GM19395 (cell line): ENCODE results near the gene CSTPP1.
"Not testable (repeated sequence)": the region's sequence is repeated elsewhere in the genome, so short reads cannot be mapped to it uniquely, and the experiment has no call there.

Experiments
- ATAC-seq: cut with Tn5 transposase; IDR thresholded peaks from one replicate; pipeline ENCODE4 v1.9.1; 2021; ENCODE audit warnings: mild to moderate bottlenecking, moderate library complexity; ENCODE audit not compliant: unreplicated experiment

CSTPP1 gene

GRCh38 chr11:47087801-47088200, 151.2 kb downstream of the CSTPP1 start:
- ATAC-seq = no peak

DNA sequence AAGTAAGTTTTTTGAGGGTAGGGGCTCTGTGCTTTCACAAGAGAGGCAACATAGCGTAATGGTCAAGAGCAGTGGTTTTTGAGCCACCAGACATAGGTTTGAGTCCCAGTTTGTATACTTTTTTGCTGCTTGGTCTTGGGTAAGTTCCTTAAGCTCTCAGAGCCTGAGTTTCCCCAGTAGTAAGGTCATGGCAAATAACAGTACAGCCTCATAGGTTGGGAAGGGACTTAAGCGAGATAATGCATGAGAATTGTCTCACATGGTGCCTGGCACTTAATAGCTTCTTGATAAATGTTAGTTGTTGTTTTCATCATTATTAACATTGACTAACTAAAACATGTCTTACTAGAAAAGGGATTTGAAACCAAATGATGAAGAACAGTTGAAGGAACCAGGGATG, 157.0 kb downstream of the CSTPP1 start:
- ATAC-seq = no peak

DNA sequence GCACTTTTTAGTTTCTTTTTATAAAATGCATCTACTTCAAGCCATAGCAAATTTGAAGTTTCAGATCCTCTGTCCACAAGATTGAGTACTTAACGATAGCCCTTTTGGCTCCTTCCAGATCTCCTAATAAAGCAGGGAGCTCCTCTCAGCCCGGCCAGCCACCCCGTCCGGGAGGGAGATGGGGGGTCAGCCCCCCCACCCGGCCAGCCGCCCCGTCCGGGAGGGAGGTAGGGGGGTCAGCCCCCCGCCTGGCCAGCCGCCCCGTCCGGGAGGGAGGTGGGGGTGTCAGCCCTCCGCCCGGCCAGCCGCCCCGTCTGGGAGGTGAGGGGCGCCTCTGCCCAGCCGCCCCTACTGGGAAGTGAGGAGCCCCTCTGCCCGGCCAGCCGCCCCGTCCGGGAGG, 160.3 kb downstream of the CSTPP1 start:
- ATAC-seq = not testable (repeated sequence)

DNA sequence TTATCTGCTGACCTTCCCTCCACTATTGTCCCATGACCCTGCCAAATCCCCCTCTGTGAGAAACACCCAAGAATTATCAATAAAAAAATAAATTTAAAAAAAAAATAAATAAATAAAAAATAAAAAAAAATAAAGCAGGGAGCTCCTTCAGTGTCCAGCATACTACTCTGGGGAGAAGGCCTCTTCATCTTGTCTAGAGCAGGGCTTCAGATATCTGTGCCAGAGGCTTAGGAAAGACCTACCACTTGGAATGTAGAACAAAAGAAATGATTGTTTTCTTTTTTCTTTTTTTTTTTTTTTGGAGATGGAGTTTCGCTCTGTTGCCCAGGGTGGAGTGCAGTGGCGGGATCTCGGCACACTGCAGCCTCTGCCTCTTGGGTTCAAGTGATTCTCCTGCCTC, 161.7 kb downstream of the CSTPP1 start:
- not testable (repeated sequence) for ATAC-seq

- ATAC-seq = no peak
These were observed 162.8 kb downstream of the CSTPP1 start for GRCh38 chr11:47099214-47099917.

GRCh38 chr11:47099918-47100315, 163.4 kb downstream of the CSTPP1 start:
- no peak for ATAC-seq

GRCh38 chr11:47101406-47101805, 164.8 kb downstream of the CSTPP1 start:
- no peak for ATAC-seq

GRCh38 chr11:47104261-47104950, 167.8 kb downstream of the CSTPP1 start:
- ATAC-seq = no peak

DNA sequence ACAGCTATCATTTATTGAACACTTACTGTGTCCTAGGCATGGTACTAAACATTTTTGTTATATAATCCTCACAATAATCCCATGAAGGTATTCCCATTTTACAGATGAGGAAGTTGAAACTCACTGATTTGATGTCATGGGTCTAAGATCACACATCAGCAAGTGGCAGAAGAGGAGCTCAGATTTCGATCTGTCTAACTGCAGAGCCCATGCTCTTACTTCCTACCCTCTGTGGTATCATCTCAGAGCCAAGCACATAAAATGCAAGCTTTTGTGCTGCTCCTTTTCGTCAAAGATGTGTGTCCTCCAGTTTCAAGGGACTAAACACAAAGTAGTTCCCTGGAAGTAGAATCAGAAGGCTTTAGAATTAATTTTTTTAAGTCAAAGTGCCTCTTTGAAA, 169.0 kb downstream of the CSTPP1 start:
- ATAC-seq = no peak

DNA sequence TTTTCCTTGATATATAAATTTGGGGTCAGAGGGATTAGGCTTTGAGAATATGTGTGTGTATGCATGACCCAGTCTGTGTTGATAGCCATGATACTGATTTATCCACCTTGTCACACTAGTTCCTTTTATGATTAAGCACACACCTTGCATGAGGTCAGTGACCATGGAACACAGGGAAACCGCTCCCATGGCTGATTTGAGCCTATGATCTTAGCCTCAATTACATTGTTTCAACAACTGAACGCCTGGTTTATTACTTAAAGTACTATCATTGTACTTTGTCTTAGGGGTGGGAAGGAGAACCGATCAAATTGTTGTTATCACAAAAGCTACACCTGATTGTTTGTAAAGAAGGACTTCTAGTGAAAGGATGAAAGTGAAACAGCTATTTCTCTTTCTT, 169.4 kb downstream of the CSTPP1 start:
- ATAC-seq = no peak

DNA sequence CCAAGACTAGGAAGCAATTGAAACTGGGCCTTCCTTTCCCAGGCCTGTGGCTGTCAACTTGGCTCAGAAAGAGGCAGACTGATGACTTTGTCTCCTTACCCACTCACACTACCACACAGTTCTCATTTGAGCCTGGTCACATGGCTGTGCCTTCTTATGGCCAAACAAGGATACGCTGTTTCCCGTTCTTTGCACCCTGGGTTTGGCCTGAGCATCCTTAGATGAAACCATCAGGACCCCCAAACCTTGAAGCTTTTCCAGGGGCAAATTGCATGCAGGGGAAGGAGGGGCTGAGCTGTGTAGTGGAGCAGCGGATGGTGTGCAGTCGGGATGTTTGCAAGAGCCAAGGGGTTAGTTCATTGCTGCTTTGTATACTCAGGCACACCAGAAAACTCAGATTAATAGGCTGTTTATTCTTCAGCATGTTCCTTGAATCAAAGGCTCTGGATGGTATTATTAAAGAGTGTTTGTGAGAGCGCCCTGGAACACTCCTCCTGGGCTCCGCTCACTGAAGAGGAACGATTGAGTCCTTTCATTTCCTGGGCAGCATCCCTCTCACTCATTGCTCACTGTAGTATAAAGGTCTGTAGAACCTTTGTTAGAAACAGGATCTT, 170.3 kb downstream of the CSTPP1 start:
- ATAC-seq = no peak

DNA sequence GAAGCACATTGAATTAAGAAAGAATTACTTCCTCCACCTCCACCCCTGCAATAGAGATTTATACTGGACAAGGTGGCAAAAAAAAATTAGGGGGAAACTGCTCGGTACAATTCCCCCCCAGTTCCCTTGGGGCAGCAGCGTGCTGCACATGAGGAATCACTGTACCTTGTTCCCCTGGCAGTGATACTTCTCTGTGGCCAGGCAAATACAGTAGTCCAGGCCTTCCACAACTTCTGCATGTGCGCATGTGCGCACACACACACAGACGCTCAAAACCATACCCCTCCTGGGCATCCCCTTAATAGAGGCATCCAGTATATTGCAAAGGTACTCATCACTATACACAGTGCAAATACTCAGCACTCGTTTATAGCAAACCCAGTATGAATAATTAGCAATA, 171.2 kb downstream of the CSTPP1 start:
- ATAC-seq = no peak

DNA sequence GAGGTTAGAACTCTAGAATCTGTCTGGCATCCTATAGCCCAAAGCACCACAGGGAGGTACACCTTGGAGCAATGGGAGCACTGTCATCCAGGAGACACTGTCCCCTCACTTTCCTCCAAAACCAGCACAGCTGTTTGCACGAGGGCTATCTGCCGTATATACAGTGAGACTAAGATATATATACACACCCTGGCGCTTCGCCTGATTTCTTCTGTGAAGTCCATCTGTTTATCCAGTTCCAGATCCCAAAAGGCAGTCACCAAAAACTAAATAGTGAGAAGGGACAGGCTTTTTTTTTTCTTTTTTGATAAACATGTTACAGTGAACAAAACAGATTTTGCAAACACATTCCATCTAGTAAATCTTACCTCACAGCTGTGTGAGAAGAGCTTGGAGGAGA, 171.7 kb downstream of the CSTPP1 start:
- no peak for ATAC-seq

DNA sequence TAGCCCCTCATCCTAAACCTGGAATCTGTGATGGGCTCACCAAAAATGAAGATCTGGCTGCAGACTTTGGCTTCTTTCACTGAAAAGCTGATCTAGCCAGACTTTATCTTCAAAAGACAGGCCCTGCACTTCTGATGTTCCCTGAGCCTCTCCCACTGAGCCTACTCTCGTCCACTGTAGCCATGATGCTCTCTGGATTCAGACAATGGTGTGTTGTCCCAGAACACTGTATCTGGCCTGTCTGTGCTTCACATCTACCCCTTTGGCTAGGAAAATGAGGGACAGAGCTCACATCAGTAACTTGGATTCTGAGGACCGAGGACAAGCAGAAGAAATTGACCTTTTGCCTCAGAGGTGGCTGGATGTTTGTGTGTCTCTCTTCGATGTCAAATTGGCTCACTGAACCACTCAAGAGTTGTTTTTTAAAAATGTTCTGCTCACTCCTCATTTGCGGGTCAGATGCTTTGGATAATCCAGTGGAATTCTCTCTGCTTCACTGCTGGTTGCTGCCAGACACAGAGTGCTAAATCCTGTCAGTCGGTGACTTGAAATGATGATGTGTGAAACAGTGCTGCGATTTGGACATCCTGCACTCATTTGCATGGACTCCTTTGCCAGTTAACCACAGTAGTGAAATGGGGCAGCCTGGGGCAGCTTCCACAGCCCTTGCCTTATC, 172.6 kb downstream of the CSTPP1 start:
- ATAC-seq = no peak

DNA sequence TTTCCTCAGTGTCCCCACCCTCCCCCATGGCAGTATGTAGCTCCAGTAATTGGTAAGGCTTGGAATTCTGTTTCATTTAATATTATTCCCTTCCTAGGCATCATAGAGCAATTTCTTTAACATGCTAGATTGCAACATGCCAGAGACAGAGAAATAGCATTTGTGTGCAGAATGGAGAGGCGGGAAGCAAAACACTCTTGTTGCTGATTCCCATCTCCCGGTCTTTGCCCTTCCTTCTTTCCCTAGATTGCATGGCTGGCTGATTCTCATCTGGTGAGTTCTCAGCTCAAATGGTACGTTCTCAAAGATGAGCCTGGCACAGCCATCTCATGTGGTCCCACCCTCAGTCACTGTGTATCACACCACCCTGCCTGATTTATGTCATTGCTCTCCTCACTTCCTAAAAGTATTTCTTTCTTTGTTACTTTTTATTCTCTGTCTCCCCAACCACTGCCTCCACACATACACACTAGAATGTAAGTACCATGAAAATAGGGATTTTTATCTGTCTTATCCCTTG, 173.2 kb downstream of the CSTPP1 start:
- no peak for ATAC-seq

GRCh38 chr11:47111318-47111804, 174.8 kb downstream of the CSTPP1 start:
- ATAC-seq = peak; percentile 78

DNA sequence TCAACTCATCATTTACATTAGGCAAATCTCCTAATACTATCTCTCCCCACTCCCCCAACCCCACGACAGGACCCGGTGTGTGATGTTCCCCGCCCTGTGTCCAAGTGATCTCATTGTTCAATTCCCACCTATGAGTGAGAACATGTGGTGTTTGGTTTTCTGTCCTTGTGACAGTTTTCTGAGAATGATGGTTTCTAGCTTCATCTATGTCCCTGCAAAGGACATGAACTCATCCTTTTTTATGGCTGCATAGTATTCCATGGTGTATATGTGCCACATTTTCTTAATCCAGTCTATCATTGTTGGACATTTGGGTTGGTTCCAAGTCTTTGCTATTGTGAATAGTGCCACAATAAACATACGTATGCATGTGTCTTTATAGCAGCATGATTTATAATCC, 176.4 kb downstream of the CSTPP1 start:
- not testable (repeated sequence) for ATAC-seq

- not testable (repeated sequence) for ATAC-seq
These were observed 182.6 kb downstream of the CSTPP1 start for GRCh38 chr11:47118958-47119688.

DNA sequence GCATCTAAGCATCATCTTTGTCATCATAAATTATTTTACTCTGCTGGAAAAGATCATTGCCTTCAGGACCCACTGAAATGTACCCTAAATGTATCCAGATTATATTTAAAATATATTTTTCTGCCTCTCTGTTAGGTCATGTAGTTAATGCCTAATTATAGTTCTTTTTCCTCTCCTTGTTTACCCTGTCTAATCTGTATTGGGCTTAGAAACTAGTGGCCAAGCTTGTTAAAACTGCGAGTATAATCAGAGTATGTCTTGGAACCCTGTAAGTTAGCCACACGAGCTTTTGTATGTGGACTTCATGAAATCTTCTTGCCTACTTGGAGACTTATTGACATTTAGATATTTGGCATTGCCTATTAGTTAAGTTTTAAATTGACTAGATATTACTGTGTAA, 184.5 kb downstream of the CSTPP1 start:
- no peak for ATAC-seq

DNA sequence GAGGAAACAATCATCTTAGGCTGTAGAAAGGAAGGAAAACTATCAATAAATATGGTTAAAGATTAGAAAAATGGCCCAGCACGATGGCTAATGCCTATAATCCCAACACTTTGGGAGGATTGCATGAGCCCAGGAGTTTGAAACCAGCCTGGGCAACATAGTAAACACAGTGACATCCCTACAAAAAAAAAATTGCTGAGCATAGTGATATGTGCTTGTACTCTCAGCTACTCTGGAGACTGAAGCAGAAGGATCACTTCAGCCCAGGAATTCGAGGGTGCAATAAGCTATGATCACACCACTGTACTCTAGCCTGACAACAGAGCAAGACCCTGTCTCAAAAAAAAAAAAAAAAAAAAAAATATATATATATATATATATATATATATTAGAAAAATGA, 185.2 kb downstream of the CSTPP1 start:
- no peak for ATAC-seq

DNA sequence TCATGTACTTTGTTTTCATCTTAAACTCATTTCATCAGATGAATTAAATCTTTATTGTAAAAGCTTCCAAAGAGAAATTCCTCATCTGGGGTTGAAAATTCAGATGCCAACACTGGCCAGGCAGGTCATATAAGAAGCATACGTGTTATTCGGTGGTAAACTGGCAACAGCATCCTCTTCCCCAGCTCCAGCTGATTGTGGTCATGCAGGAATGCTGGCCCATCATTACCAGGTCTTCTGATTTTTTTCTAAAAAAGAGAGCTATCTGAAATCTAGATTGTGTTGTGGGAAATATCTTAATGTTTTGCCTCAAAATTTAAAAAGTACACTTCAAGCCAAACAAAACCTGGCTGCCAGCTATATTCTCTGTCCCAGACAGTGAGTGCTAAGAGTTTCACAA, 186.5 kb downstream of the CSTPP1 start:
- no peak for ATAC-seq
